Fibroblast of lung (primary cell): Measurements from ENCODE around the gene APOL3. TPM values are rescaled to one million over a fixed set of nuclear protein-coding genes. Genes with fewer than 3 reads are reported as not detected.

Experiments
- DNase-seq, 2 donors: peaks; one replicate each; pipeline versions ENCODE4 v3.0.0 to v3.0.0-alpha.2; 2010; ENCODE audit warnings: low read depth in 2 of 2
- H2AFZ ChIP-seq: 2 replicates; pipeline ENCODE4 v1.5.1; 2012; ENCODE audit warnings: low read length, control low read depth, inconsistent platforms
- H3K27ac ChIP-seq: 2 replicates; pipeline ENCODE4 v1.5.1; 2011; ENCODE audit warnings: low read length, control low read depth; ENCODE audit not compliant: insufficient read depth
- H3K27me3 ChIP-seq: 2 replicates; pipeline ENCODE4 v1.5.1; 2011; ENCODE audit warnings: mild to moderate bottlenecking, low read length; ENCODE audit not compliant: control insufficient read depth, insufficient read depth
- H3K36me3 ChIP-seq: 2 replicates; pipeline ENCODE4 v1.5.1; 2011; ENCODE audit warnings: low read length; ENCODE audit not compliant: control insufficient read depth, insufficient read depth
- H3K4me1 ChIP-seq: 2 replicates; pipeline ENCODE4 v1.5.1; 2011; ENCODE audit warnings: low read length; ENCODE audit not compliant: control insufficient read depth, insufficient read depth; ENCODE audit errors: extremely low read depth
- H3K4me2 ChIP-seq: 2 replicates; pipeline ENCODE4 v1.5.1; 2011; ENCODE audit warnings: low read length, control low read depth; ENCODE audit not compliant: insufficient read depth; ENCODE audit errors: extremely low read depth
- H3K4me3 ChIP-seq, 4 experiments: fragments of 200-600 bp in 1 of 4; sonication (generic) in 1 of 4; replicated peaks in 1 of 4; 2 replicates each; pipeline ENCODE4 v1.5.1; 2011 to 2016; ENCODE audit warnings: low read length in 4 of 4, low read depth in 3 of 4, mild to moderate bottlenecking in 3 of 4, control low read depth in 2 of 4, inconsistent platforms in 1 of 4, mixed read lengths in 1 of 4; ENCODE audit not compliant: insufficient read depth in 1 of 4; ENCODE audit errors: control extremely low read depth in 1 of 4
- H3K79me2 ChIP-seq: 2 replicates; pipeline ENCODE4 v1.5.1; 2012; ENCODE audit warnings: mild to moderate bottlenecking, low read length, inconsistent platforms; ENCODE audit not compliant: control insufficient read depth, insufficient read depth
- H3K9ac ChIP-seq: 2 replicates; pipeline ENCODE4 v1.5.1; 2011; ENCODE audit warnings: mild to moderate bottlenecking, low read length, control low read depth; ENCODE audit not compliant: insufficient read depth
- H3K9me3 ChIP-seq: 2 replicates; pipeline ENCODE4 v1.5.1; 2012; ENCODE audit warnings: low read depth, low read length; ENCODE audit not compliant: control insufficient read depth, insufficient read depth
- H4K20me1 ChIP-seq: 2 replicates; pipeline ENCODE4 v1.5.1; 2011; ENCODE audit warnings: low read length; ENCODE audit not compliant: control insufficient read depth, insufficient read depth; ENCODE audit errors: extremely low read depth
- CTCF ChIP-seq, 2 donors: IDR thresholded peaks in 1 of 2; conservative IDR thresholded peaks in 1 of 2; 1 replicate in 1 of 2; 2 replicates in 1 of 2; pipeline ENCODE4 v1.5.1; 2011 to 2012; ENCODE audit warnings: low read length in 2 of 2, control low read depth in 1 of 2, inconsistent platforms in 1 of 2, low read depth in 1 of 2, mild to moderate bottlenecking in 1 of 2
- EZH2 ChIP-seq: IDR thresholded peaks from 2 replicates; pipeline ENCODE4 v1.5.1; 2012; ENCODE audit warnings: low read length, control low read depth, mild to moderate bottlenecking; ENCODE audit errors: missing control alignments
- polyA plus RNA-seq, 2 donors: library from polyadenylated mRNA; depleted of rRNA in 1 of 2; stranded (reverse) in 1 of 2; unstranded in 1 of 2; fragments of >200 nt; gene quantifications; 2 replicates each; pipeline ENCODE4 v1.2.1, GENCODE V29; 2011 to 2012; ENCODE audit warnings: missing spikeins in 1 of 2
- total RNA-seq: library from RNA; depleted of rRNA; stranded (reverse); fragments of >200 nt; gene quantifications from 2 replicates; pipeline ENCODE4 v1.2.1, GENCODE V29; 2014

APOL3 gene
- total and polyA plus RNA-seq, 2 donors (not counting 1 experiment from before 2014, with no cell fraction given), result 22.5 to 42.3 TPM

- Histone ChIP-seq H3K4me2 (no peak overlapping the region), H4K20me1 (no peaks in the 10 kb centered on the region), H3K4me1 (no peaks in the 10 kb centered on the region), H3K9me3 (no peaks in the 10 kb centered on the region), H3K4me3 (no peak overlapping the region), H3K9ac (no peak overlapping the region), H3K27ac (no peak overlapping the region), H3K79me2 (no peaks in the 10 kb centered on the region), H3K36me3 (no peaks in the 10 kb centered on the region), H2AFZ (no peak overlapping the region), H3K27me3 (no peaks in the 10 kb centered on the region)
- TF ChIP-seq EZH2 (no peak), CTCF (conservative IDR thresholded peaks at IDR 0.05 in 1 of 2, IDR thresholded peaks at IDR 0.05 in 1 of 2; ENCODE audit: low read depth in 1 of 2, low read length in 2 of 2) (no peak)
- DNase-seq, result peak; percentile 25 to 33
These were observed 55.6 kb downstream of the APOL3 start for GRCh38 chr22:36104988-36105387.

- H3K4me1 ChIP-seq, result no peaks in the 10 kb centered on the region
- no peak for TF ChIP-seq EZH2
- TF ChIP-seq CTCF (conservative IDR thresholded peaks at IDR 0.05 in 1 of 2, IDR thresholded peaks at IDR 0.05 in 1 of 2; ENCODE audit: low read depth in 1 of 2, low read length in 2 of 2), result no peak
- no peaks in the 10 kb centered on the region for H3K27me3 ChIP-seq
- H3K4me2 ChIP-seq, result no peak overlapping the region
- no peaks in the 10 kb centered on the region for H3K36me3 ChIP-seq
- DNase-seq, result no peak
- no peaks in the 10 kb centered on the region for H4K20me1 ChIP-seq
- no peak overlapping the region for H3K4me3 ChIP-seq
- H3K79me2 ChIP-seq, result no peaks in the 10 kb centered on the region
- H2AFZ ChIP-seq, result no peak overlapping the region
- no peaks in the 10 kb centered on the region for H3K9me3 ChIP-seq
- no peak overlapping the region for H3K9ac ChIP-seq
- H3K27ac ChIP-seq, result no peak overlapping the region
These were observed 56.1 kb downstream of the APOL3 start for GRCh38 chr22:36104435-36104834.

GRCh38 chr22:36103891-36104290, 56.7 kb downstream of the APOL3 start:
- TF ChIP-seq CTCF (conservative IDR thresholded peaks at IDR 0.05 in 1 of 2, IDR thresholded peaks at IDR 0.05 in 1 of 2; ENCODE audit: low read depth in 1 of 2, low read length in 2 of 2) (no peak), EZH2 (no peak)
- no peak overlapping the region for H3K4me3 ChIP-seq
- H3K36me3 ChIP-seq, result no peaks in the 10 kb centered on the region
- H3K27ac ChIP-seq, result no peak overlapping the region
- no peak overlapping the region for H2AFZ ChIP-seq
- DNase-seq, result no peak
- H3K4me1 ChIP-seq, result no peaks in the 10 kb centered on the region
- H4K20me1 ChIP-seq, result no peaks in the 10 kb centered on the region
- no peaks in the 10 kb centered on the region for H3K27me3 ChIP-seq
- no peaks in the 10 kb centered on the region for H3K79me2 ChIP-seq
- H3K4me2 ChIP-seq, result no peak overlapping the region
- H3K9me3 ChIP-seq, result no peaks in the 10 kb centered on the region
- H3K9ac ChIP-seq, result no peak overlapping the region
